Astrocyte of the spinal cord (primary cell): ENCODE data around the gene NOL4L.
A peak's percentile ranks its signal among the peaks of the same experiment; 100 is the strongest.

Source experiments
- DNase-seq: peaks from one replicate; pipeline ENCODE4 v3.0.0; 2011; ENCODE audit warnings: low read depth, low spot score
- H3K4me3 ChIP-seq: 2 replicates; pipeline ENCODE4 v1.5.1; 2011; ENCODE audit warnings: low read depth, mild to moderate bottlenecking, low read length, moderate library complexity
- in situ Hi-C: cut with HindIII; loops from 2 replicates; pipeline ENCODE4 v1.10.0; 2017; ENCODE audit warnings: low sequenced_read_pairs
- TF ChIP-seq, protein P1 (sequence below): IDR thresholded peaks from 2 replicates; pipeline ENCODE4 v1.5.1; 2012; ENCODE audit warnings: low read depth, mild to moderate bottlenecking, low read length, inconsistent platforms

The NOL4L gene

DNA sequence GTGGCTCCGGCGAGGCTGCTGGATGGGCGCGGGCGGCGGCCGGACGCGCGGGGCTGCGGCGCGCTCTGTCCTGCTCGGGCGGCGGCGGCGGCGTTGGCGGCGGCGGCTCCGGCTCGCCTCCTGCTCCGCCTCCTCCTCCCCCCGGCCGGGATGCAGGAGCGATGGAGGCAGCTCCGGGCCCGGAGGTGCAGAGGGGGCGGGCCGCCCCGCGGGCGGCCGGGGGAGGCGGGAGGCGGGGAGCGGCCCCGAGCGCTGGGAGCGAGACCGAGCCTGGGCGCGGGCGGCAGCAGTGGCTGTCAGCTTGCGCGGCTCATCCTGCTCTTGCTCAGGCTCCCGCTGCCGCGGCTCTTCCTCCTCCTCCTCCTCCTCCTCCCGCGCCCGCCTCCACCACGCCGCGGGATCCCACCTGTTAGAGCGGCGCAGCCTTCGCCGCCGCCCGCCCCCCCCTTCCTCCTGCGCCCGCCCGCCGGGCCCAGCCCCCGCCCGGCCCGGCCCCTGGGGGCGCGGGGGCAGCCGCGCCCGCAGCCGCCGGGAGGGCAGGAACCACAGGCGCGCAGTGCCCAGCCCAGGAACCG, at the start of gene NOL4L:
NOL4L (minus strand) TSS at position 323 of the 575 bp plus-strand sequence. CDS start 443 bp downstream, outside the sequence.
- DNase-seq = no peak
- H3K4me3 ChIP-seq = peak within 1 kb of the TSS; percentile 50
- in situ Hi-C loops = no loop called here
- TF ChIP-seq, protein P1, sequence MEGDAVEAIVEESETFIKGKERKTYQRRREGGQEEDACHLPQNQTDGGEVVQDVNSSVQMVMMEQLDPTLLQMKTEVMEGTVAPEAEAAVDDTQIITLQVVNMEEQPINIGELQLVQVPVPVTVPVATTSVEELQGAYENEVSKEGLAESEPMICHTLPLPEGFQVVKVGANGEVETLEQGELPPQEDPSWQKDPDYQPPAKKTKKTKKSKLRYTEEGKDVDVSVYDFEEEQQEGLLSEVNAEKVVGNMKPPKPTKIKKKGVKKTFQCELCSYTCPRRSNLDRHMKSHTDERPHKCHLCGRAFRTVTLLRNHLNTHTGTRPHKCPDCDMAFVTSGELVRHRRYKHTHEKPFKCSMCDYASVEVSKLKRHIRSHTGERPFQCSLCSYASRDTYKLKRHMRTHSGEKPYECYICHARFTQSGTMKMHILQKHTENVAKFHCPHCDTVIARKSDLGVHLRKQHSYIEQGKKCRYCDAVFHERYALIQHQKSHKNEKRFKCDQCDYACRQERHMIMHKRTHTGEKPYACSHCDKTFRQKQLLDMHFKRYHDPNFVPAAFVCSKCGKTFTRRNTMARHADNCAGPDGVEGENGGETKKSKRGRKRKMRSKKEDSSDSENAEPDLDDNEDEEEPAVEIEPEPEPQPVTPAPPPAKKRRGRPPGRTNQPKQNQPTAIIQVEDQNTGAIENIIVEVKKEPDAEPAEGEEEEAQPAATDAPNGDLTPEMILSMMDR = no peak

DNA sequence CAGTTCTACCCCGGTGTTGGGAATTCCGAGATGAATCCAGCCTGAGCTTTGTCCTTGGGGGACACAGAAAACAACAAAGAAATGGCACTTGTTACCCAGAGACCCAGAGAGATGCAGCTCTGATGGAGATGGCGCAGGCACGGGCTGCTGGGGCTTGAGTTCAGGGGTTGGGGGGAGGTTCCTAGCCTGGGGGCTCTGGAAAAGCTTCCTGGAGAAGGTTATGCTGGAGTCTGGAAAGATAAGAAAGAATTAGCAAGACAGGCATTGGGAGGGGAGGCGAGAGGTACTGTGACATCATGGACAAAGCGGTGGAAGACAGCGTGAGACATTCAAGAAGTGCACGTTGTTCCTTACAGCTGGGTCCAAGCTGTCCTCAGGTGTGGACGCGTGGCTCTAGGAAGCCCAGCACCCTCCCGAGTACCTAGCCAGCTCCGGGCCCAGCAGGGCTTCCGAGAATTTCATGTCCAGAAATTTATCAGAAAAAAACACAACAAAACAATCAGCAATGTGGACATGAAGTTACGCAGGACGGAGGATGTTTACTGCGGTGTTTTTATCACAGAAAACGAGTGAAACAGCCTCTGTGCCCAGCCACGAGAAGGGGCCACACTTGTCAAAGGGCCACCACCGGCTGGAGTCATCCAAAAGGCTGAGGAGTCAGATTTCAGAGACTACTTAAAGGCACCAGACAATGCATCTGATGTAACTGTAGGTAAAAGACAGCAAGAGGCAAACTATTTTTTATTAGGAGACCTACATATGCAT, 49.1 kb upstream of the NOL4L start:
- in situ Hi-C loops = no loop called here
- TF ChIP-seq, protein P1 = no peak
- no peak for DNase-seq
- no peak overlapping the region for H3K4me3 ChIP-seq

GRCh38 chr20:32632461-32633354, 47.6 kb upstream of the NOL4L start:
- TF ChIP-seq, protein P1 = no peak
- in situ Hi-C loops = no loop called here
- no peak overlapping the region for H3K4me3 ChIP-seq
- no peak for DNase-seq

DNA sequence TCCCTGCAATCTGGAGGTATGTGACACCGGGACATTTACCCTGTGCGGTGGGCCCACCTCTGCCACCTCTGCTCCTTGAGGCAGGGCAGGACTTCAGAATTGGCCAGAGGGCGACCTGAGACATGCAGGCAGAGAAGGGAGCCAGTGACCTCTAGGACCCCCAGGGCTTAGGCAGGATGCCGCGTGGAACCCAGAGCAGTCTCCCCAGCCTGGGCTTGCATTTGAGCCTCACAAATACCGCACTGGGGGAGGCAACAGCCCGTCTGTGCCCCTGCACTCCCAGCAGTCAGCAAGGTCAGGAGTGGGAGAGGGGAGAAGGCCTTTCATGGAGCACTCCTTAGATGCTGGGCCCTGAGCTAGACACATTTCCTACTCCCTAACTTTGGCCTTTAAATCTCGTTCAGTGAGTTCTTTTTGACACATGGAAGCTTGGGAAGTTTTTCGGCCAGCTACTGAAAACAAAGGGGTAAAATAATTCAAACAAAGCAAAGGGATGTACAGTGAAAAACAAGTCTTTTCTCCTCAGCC, 46.9 kb upstream of the NOL4L start:
- in situ Hi-C loops = no loop called here
- DNase-seq = no peak
- TF ChIP-seq, protein P1 = no peak
- H3K4me3 ChIP-seq = no peak overlapping the region

DNA sequence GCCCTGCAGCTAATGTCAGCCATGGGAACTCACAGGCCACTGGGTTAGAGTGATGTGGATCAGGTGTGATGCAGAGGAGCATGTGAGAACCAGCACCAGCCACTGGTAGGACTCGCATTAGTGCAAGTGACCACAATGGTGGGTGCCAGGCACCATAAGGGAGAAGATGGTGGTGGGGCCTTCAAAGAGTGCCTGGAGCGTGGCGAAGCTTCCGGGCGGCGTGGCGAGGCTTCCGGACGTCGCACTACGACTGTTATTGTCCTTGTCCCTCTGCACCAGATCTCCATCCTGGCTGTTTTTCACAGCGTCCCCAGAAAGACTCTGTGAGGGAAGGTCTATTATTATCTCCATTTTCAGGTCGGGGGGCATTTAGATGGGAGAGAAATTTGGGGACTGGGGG, 44.7 kb upstream of the NOL4L start:
- in situ Hi-C loops = no loop called here
- DNase-seq = no peak
- TF ChIP-seq, protein P1 = no peak
- no peak overlapping the region for H3K4me3 ChIP-seq

DNA sequence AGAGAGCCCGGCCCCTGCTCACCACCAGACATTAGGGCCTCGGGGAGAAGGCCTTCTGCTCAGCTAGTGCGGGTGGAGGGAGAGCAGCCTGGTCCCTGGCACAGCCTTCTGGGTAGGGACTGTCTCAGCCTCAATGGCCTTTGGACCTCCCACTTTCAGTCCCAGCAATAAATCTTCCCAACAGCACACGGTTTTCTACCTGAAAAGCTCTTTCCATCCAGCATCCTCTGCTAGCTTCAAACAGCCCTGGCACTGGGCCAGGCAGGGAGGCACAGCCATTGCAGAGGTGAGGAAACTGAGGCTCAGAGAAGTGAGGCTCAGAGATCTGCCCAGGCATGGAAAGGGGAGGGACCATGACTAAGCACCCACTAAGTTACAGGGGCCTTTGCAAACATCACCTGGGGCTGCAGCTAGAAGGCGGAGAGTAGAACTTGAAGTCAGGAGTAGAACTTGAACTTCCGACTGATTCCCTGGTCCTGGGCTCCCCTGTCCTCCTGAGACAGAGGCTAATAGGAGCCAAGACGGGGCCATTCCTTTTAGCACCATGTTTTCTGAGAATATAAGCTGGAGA, 43.9 kb upstream of the NOL4L start:
- in situ Hi-C loops = no loop called here
- TF ChIP-seq, protein P1 = no peak
- no peak for DNase-seq
- no peak overlapping the region for H3K4me3 ChIP-seq
